Measurements from ENCODE around the gene ETV7.

Gene ETV7

GRCh38 chr6:36378936-36379335, 8.5 kb downstream of the ETV7 start:
- TF ChIP-seq FOXM1 (IDR thresholded peaks at IDR 0.05; ENCODE audit: borderline replicate concordance, low read depth) (no peak), TAF1 (IDR thresholded peaks at IDR 0.05; ENCODE audit: low read depth) (no peak), CREB1 (IDR thresholded peaks at IDR 0.05; ENCODE audit: low read depth) (no peak), RAD21 (IDR thresholded peaks at IDR 0.05; ENCODE audit: low read depth) (no peak), TCF12 (IDR thresholded peaks at IDR 0.05; ENCODE audit: low read depth) (no peak), EP300 (IDR thresholded peaks at IDR 0.05; ENCODE audit: borderline replicate concordance) (no peak), ZBTB7A (IDR thresholded peaks at IDR 0.05; ENCODE audit: low read depth) (no peak), NFIC (IDR thresholded peaks at IDR 0.05) (no peak), REST (IDR thresholded peaks at IDR 0.05; ENCODE audit: low read depth) (no peak), USF1 (IDR thresholded peaks at IDR 0.05) (no peak)

- TF ChIP-seq TCF12 (IDR thresholded peaks at IDR 0.05; ENCODE audit: low read depth): no peak
- no peak for TF ChIP-seq ZBTB7A (IDR thresholded peaks at IDR 0.05; ENCODE audit: low read depth)
- TF ChIP-seq EP300 (IDR thresholded peaks at IDR 0.05; ENCODE audit: borderline replicate concordance): no peak
- TF ChIP-seq YY1 (IDR thresholded peaks at IDR 0.05; ENCODE audit: low read depth): no peak
- no peak for TF ChIP-seq NFIC (IDR thresholded peaks at IDR 0.05)
- no peak for TF ChIP-seq FOXM1 (IDR thresholded peaks at IDR 0.05; ENCODE audit: borderline replicate concordance, low read depth)
Measured at GRCh38 chr6:36378243-36378920, 9.1 kb downstream of the ETV7 start.

- TF ChIP-seq FOXM1 (IDR thresholded peaks at IDR 0.05; ENCODE audit: borderline replicate concordance, low read depth) (no peak), YY1 (IDR thresholded peaks at IDR 0.05; ENCODE audit: low read depth) (no peak), ZBTB7A (IDR thresholded peaks at IDR 0.05; ENCODE audit: low read depth) (no peak), CREB1 (IDR thresholded peaks at IDR 0.05; ENCODE audit: low read depth) (no peak), RAD21 (IDR thresholded peaks at IDR 0.05; ENCODE audit: low read depth) (no peak), MAX (IDR thresholded peaks at IDR 0.05) (no peak), USF1 (IDR thresholded peaks at IDR 0.05) (no peak), CEBPB (IDR thresholded peaks at IDR 0.05) (no peak), EP300 (IDR thresholded peaks at IDR 0.05; ENCODE audit: borderline replicate concordance) (no peak), TEAD4 (IDR thresholded peaks at IDR 0.05) (no peak), REST (IDR thresholded peaks at IDR 0.05; ENCODE audit: low read depth) (no peak), NFIC (IDR thresholded peaks at IDR 0.05) (no peak), TCF12 (IDR thresholded peaks at IDR 0.05; ENCODE audit: low read depth) (no peak), TAF1 (IDR thresholded peaks at IDR 0.05; ENCODE audit: low read depth) (no peak), EGR1 (IDR thresholded peaks at IDR 0.05) (no peak)
Measured at GRCh38 chr6:36377594-36377993, 9.9 kb downstream of the ETV7 start.

- TF ChIP-seq REST (IDR thresholded peaks at IDR 0.05; ENCODE audit: low read depth) (no peak), CEBPB (IDR thresholded peaks at IDR 0.05) (no peak)
Measured at GRCh38 chr6:36376742-36377141, 10.7 kb downstream of the ETV7 start.

GRCh38 chr6:36376183-36376582, 11.3 kb downstream of the ETV7 start:
- TF ChIP-seq MAX (IDR thresholded peaks at IDR 0.05): no peak
- peak; percentile 55; the same call in 1 of the 2 replicates for TF ChIP-seq REST (IDR thresholded peaks at IDR 0.05; ENCODE audit: low read depth)
